HG03565 (cell line): ENCODE results near the gene FBL.

Experiments
- ATAC-seq: cut with Tn5 transposase; IDR thresholded peaks from one replicate; pipeline ENCODE4 v1.9.1; 2021; ENCODE audit warnings: mild to moderate bottlenecking, moderate library complexity; ENCODE audit not compliant: unreplicated experiment

The FBL gene

GRCh38 chr19:39796000-39796498 lies 50.1 kb downstream of the FBL start:
- ATAC-seq: no peak

- ATAC-seq: no peak
These were observed 51.2 kb downstream of the FBL start for GRCh38 chr19:39795001-39795400.

GRCh38 chr19:39792999-39793546 lies 53.1 kb downstream of the FBL start:
- ATAC-seq: peak; percentile 40

GRCh38 chr19:39788244-39788643 lies 57.9 kb downstream of the FBL start:
- ATAC-seq: no peak
